Measurements from ENCODE around the gene MANBA. TPM values are rescaled to one million over a fixed set of nuclear protein-coding genes. Genes with fewer than 3 reads are reported as not detected.

Gene MANBA
- total RNA-seq, 1 donor from 2014 or later = 38.3 TPM

GRCh38 chr4:102799816-102800215 lies 39.0 kb upstream of the MANBA start:
- Histone ChIP-seq H3K9ac (ENCODE audit: low read length) (no peak overlapping the region), H3K4me2 (ENCODE audit: low read length) (no peak overlapping the region), H3K4me3 (ENCODE audit: insufficient read depth, low read depth, low read length) (no peak overlapping the region), H3K27me3 (ENCODE audit: insufficient read depth, low read length) (no peaks in the 10 kb centered on the region), H3K36me3 (ENCODE audit: insufficient read depth, low read length) (peaks cover 75% of the 10 kb centered on the region), H2AFZ (ENCODE audit: low read depth, low read length) (no peak overlapping the region), H3K9me3 (ENCODE audit: insufficient read depth, low read depth, low read length) (no peaks in the 10 kb centered on the region), H4K20me1 (ENCODE audit: insufficient read depth, low read length) (peaks cover 68% of the 10 kb centered on the region), H3K4me1 (ENCODE audit: insufficient read depth, low read length) (no peaks in the 10 kb centered on the region), H3K79me2 (ENCODE audit: insufficient read depth, low read length) (peaks cover 85% of the 10 kb centered on the region), H3K27ac (ENCODE audit: low read depth, low read length) (no peak overlapping the region)
- TF ChIP-seq EZH2 (IDR thresholded peaks at IDR 0.05; ENCODE audit: insufficient read depth, low read length) (no peak), CTCF (IDR thresholded peaks at IDR 0.05; ENCODE audit: insufficient read depth, low read depth, low read length) (no peak)
- Mint-ChIP-seq H3K9me3 (ENCODE audit: unreplicated experiment) (no peaks in the 10 kb centered on the region), H3K4me3 (ENCODE audit: unreplicated experiment) (no peak overlapping the region), H3K4me1 (ENCODE audit: low read depth, unreplicated experiment) (peaks cover 5% of the 10 kb centered on the region), H3K36me3 (ENCODE audit: low read depth, unreplicated experiment) (peaks cover 2% of the 10 kb centered on the region), H3K27me3 (ENCODE audit: low read depth, unreplicated experiment) (no peaks in the 10 kb centered on the region), H3K27ac (ENCODE audit: unreplicated experiment) (no peak overlapping the region)
- FAIRE-seq = no peak
- no peak for DNase-seq (ENCODE audit: low read depth)

GRCh38 chr4:102794999-102795398 lies 34.2 kb upstream of the MANBA start:
- H3K9me3 ChIP-seq (ENCODE audit: insufficient read depth, low read depth, low read length) = no peaks in the 10 kb centered on the region
- TF ChIP-seq CTCF (IDR thresholded peaks at IDR 0.05; ENCODE audit: insufficient read depth, low read depth, low read length) (no peak), EZH2 (IDR thresholded peaks at IDR 0.05; ENCODE audit: insufficient read depth, low read length) (no peak)
- H3K27me3 ChIP-seq (ENCODE audit: insufficient read depth, low read length) = no peaks in the 10 kb centered on the region
- no peak overlapping the region for H3K4me3 ChIP-seq (ENCODE audit: insufficient read depth, low read depth, low read length)
- H2AFZ ChIP-seq (ENCODE audit: low read depth, low read length) = no peak overlapping the region
- H3K4me1 ChIP-seq (ENCODE audit: insufficient read depth, low read length) = no peaks in the 10 kb centered on the region
- H3K9ac ChIP-seq (ENCODE audit: low read length) = no peak overlapping the region
- no peak overlapping the region for H3K27ac ChIP-seq (ENCODE audit: low read depth, low read length)
- peaks cover 6% of the 10 kb centered on the region for H3K36me3 Mint-ChIP-seq (ENCODE audit: low read depth, unreplicated experiment)
- peaks cover under 1% of the 10 kb centered on the region for H3K4me1 Mint-ChIP-seq (ENCODE audit: low read depth, unreplicated experiment)
- no peak overlapping the region for H3K27ac Mint-ChIP-seq (ENCODE audit: unreplicated experiment)
- H3K79me2 ChIP-seq (ENCODE audit: insufficient read depth, low read length) = peaks cover 42% of the 10 kb centered on the region
- no peak overlapping the region for H3K4me2 ChIP-seq (ENCODE audit: low read length)
- peaks cover 64% of the 10 kb centered on the region for H4K20me1 ChIP-seq (ENCODE audit: insufficient read depth, low read length)
- peaks cover 73% of the 10 kb centered on the region for H3K36me3 ChIP-seq (ENCODE audit: insufficient read depth, low read length)
- no peaks in the 10 kb centered on the region for H3K9me3 Mint-ChIP-seq (ENCODE audit: unreplicated experiment)
- no peaks in the 10 kb centered on the region for H3K27me3 Mint-ChIP-seq (ENCODE audit: low read depth, unreplicated experiment)
- no peak overlapping the region for H3K4me3 Mint-ChIP-seq (ENCODE audit: unreplicated experiment)
- FAIRE-seq = no peak
- no peak for DNase-seq (ENCODE audit: low read depth)

- no peaks in the 10 kb centered on the region for H3K27me3 ChIP-seq (ENCODE audit: insufficient read depth, low read length)
- H3K4me1 ChIP-seq (ENCODE audit: insufficient read depth, low read length) = peaks cover 4% of the 10 kb centered on the region
- FAIRE-seq (no peak), DNase-seq (ENCODE audit: low read depth) (no peak)
- Mint-ChIP-seq H3K27ac (ENCODE audit: unreplicated experiment) (no peak overlapping the region), H3K27me3 (ENCODE audit: low read depth, unreplicated experiment) (no peaks in the 10 kb centered on the region), H3K9me3 (ENCODE audit: unreplicated experiment) (peaks cover 4% of the 10 kb centered on the region), H3K4me3 (ENCODE audit: unreplicated experiment) (no peak overlapping the region), H3K36me3 (ENCODE audit: low read depth, unreplicated experiment) (peaks cover 8% of the 10 kb centered on the region), H3K4me1 (ENCODE audit: low read depth, unreplicated experiment) (peaks cover 14% of the 10 kb centered on the region)
- no peak overlapping the region for H2AFZ ChIP-seq (ENCODE audit: low read depth, low read length)
- H3K27ac ChIP-seq (ENCODE audit: low read depth, low read length) = no peak overlapping the region
- peaks cover 23% of the 10 kb centered on the region for H3K79me2 ChIP-seq (ENCODE audit: insufficient read depth, low read length)
- H3K4me3 ChIP-seq (ENCODE audit: insufficient read depth, low read depth, low read length) = no peak overlapping the region
- H3K4me2 ChIP-seq (ENCODE audit: low read length) = no peak overlapping the region
- H3K36me3 ChIP-seq (ENCODE audit: insufficient read depth, low read length) = peaks cover 48% of the 10 kb centered on the region
- no peaks in the 10 kb centered on the region for H3K9me3 ChIP-seq (ENCODE audit: insufficient read depth, low read depth, low read length)
- TF ChIP-seq CTCF (IDR thresholded peaks at IDR 0.05; ENCODE audit: insufficient read depth, low read depth, low read length) (no peak), EZH2 (IDR thresholded peaks at IDR 0.05; ENCODE audit: insufficient read depth, low read length) (no peak)
- no peak overlapping the region for H3K9ac ChIP-seq (ENCODE audit: low read length)
- H4K20me1 ChIP-seq (ENCODE audit: insufficient read depth, low read length) = peaks cover 50% of the 10 kb centered on the region
Observed at GRCh38 chr4:102792361-102792936, 31.7 kb upstream of the MANBA start.

Data from astrocyte (in vitro differentiated cells and primary cell).